Panc1 (cell line): Measurements from ENCODE around the gene ASF1B. TPM values are rescaled to one million over a fixed set of nuclear protein-coding genes. Genes with fewer than 3 reads are reported as not detected.

Experiments used
- ATAC-seq: fragments of 200-7000 bp; cut with Tn5 transposase; 2 replicates; pipeline ENCODE4 v1.9.1; 2020; ENCODE audit warnings: mild to moderate bottlenecking, moderate library complexity
- BruUV-seq: library from RNA; stranded (reverse); fragments of 400-500 nt; replicated peaks from 2 replicates; lab custom pipeline; 2021; lab: Mats Ljungman, UMichigan
- CTCF ChIA-PET: fragments of 300-600 bp; sonication (Branson Sonifier 250); formaldehyde crosslinking; loops from one replicate; lab custom pipeline; 2022; ENCODE audit warnings: antibody characterized with exemption; lab: Charles Lee
- POLR2A ChIA-PET: fragments of 300-600 bp; sonication (Branson Sonifier 250); formaldehyde crosslinking; loops from one replicate; lab custom pipeline; 2022; ENCODE audit warnings: antibody characterized with exemption; lab: Charles Lee
- DNase-seq: peaks from one replicate; pipeline ENCODE4 v3.0.0-alpha.2; 2010; ENCODE audit warnings: low read depth, low spot score
- H3K27ac ChIP-seq: 2 replicates; pipeline ENCODE4 v1.5.1; 2011; ENCODE audit warnings: mild to moderate bottlenecking, low read length, inconsistent platforms
- H3K27me3 ChIP-seq: fragments of 200-500 bp; sonication (Bioruptor generic); 2 replicates; pipeline ENCODE4 v1.6.0; 2014; ENCODE audit warnings: low read length, inconsistent platforms; ENCODE audit not compliant: control insufficient read depth, insufficient read depth
- H3K36me3 ChIP-seq: fragments of 200-500 bp; sonication (Bioruptor generic); 2 replicates; pipeline ENCODE4 v1.5.1; 2014; ENCODE audit warnings: inconsistent platforms, mild to moderate bottlenecking, low read length, moderate library complexity; ENCODE audit not compliant: control insufficient read depth, insufficient read depth
- H3K4me1 ChIP-seq: 2 replicates; pipeline ENCODE4 v1.5.1; 2011; ENCODE audit warnings: inconsistent platforms, mild to moderate bottlenecking, low read length, moderate library complexity; ENCODE audit not compliant: control insufficient read depth, insufficient read depth
- H3K4me3 ChIP-seq, 2 experiments: 2 replicates each; pipeline ENCODE4 v1.5.1; 2011 to 2012; ENCODE audit warnings: low read depth in 2 of 2, low read length in 2 of 2, mild to moderate bottlenecking in 2 of 2, inconsistent platforms in 1 of 2, moderate library complexity in 1 of 2
- H3K9me3 ChIP-seq: fragments of 200-500 bp; sonication (Bioruptor generic); 2 replicates; pipeline ENCODE4 v1.5.1; 2014; ENCODE audit warnings: low read depth, mild to moderate bottlenecking, inconsistent platforms, low read length, moderate library complexity; ENCODE audit not compliant: control insufficient read depth, insufficient read depth
- CTCF ChIP-seq: fragments of 450-650 bp; IDR thresholded peaks from 2 replicates; pipeline ENCODE4 v1.5.1; 2017; ENCODE audit warnings: mild to moderate bottlenecking
- SIN3A ChIP-seq: IDR thresholded peaks from 2 replicates; pipeline ENCODE4 v1.6.1; 2012; ENCODE audit warnings: low read depth, mild to moderate bottlenecking, low read length, moderate library complexity, borderline replicate concordance; ENCODE audit not compliant: insufficient read depth
- in situ Hi-C: cut with HindIII; loops from 2 replicates; pipeline ENCODE4 v1.10.0; 2016; ENCODE audit warnings: low sequenced_read_pairs, low pct_unique_long_range_greater_than_20kb
- intact Hi-C: fragments of 100-400 bp; cut with micrococcal nuclease; formaldehyde crosslinking; loops from one replicate; pipeline ENCODE4 v1.10.0; 2022; ENCODE audit not compliant: unreplicated experiment
- total RNA-seq: library from RNA; stranded (reverse); gene quantifications from one replicate; pipeline ENCODE4 v1.2.1, GENCODE V29; 2021; ENCODE audit not compliant: unreplicated experiment
- TF ChIP-seq, protein P1 (sequence below), 2 experiments: IDR thresholded peaks; 2 replicates each; pipeline ENCODE4 v1.6.1; 2011 to 2012; ENCODE audit warnings: low read depth in 2 of 2, control low read depth in 1 of 2, low read length in 1 of 2, mild to moderate bottlenecking in 1 of 2, moderate library complexity in 1 of 2; ENCODE audit not compliant: insufficient read depth in 1 of 2

The ASF1B gene
- total RNA-seq, 1 experiment from 2014 or later = 35.4 TPM

DNA sequence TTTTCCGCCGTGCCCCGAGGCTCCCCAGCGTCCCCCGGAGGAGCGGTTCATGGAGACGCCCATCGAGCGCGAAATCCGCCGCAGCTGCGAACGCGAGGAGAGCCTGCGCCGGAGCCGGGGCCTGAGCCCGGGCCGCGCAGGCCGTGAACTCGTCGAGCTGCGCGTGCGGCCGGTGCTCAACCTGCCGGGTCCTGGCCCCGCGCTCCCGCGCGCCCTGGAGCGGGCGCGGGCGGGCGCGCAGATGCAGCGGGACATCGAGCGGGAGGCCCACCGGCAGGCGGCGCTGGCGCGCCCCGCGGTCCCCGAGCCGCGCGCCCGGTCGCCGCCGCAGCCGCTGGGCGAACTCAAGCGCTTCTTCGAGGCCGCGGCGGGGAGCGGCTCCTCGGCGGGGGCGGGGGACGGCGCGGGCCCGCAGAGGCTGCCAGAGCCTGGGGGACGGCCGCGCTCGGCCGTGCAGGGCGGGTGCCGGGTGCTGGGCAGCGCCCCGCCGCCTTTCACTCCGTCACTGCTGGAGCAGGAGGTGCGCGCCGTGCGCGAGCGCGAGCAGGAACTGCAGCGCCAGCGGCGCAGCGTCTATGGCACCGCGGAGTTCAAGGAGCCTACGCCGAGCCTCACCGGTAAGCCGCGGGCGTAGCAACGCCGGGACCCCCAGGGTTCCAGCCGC is 63.0 kb downstream of the ASF1B start:
- DNase-seq = no peak
- H3K4me3 ChIP-seq = peak overlapping the region; percentile 59 to 84
- ChIA-PET CTCF (interaction anchor here (1.5 kb wide), 1 partner anchor 193 kb away, joined by 6 read pairs; no protein-coding TSS in a partner anchor), POLR2A (no interaction called here)
- intact Hi-C loops (no loop called here), in situ Hi-C loops (no loop called here)
- TF ChIP-seq SIN3A (no peak), CTCF (peak; percentile 95)
- H3K4me1 ChIP-seq = peaks cover 2% of the 10 kb centered on the region; the same call in 1 of the 2 replicates
- H3K27ac ChIP-seq = peak overlapping the region; percentile 81
- ATAC-seq = peak; percentile 78
- no TSS peak for BruUV-seq
- H3K9me3 ChIP-seq = no peaks in the 10 kb centered on the region
- H3K36me3 ChIP-seq = no peaks in the 10 kb centered on the region; the same call in 1 of the 2 replicates
- no peaks in the 10 kb centered on the region for H3K27me3 ChIP-seq

DNA sequence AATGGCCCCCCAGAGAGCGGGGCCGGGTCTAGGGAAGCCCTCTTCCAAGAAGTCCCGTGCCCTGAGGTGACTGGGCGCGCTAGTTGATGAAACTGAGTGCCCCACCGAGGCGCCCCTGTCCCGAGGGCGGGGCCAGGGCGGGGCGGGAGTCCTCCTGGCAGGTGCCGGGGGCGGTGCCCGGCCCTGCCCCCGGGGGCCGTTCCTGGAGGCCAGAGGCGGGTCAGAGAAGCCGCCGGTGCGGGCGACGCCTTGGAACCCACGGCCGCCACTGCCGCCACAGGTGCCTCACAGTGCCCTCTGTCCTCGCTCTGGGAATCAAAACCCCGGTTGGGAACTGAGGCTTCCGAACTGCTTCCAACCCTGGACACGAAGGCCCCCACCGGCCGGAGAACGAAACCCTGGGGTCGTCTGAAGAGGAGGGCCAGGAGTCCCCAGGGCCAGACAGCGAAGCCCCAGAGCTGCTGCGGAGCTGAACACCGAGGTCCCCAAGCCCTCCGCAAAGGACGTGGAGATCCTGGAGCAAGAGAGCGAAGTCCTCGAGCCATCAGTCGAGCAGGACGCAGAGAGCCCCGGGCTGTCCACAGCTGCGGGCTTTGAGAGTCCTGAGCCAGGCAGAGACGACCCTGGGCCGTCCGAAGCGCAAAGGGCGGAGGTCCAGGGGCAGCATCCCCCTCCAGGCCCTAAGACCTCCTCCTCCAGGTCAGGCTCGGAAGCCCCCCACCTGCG is 63.7 kb downstream of the ASF1B start, which contains the start of gene MISP3:
Gene MISP3, plus strand, starts transcription at position 252 of the 726 bp plus-strand sequence. CDS start 524 bp downstream, outside the sequence.
- ATAC-seq (peak; percentile 44), DNase-seq (no peak)
- no peaks in the 10 kb centered on the region for H3K9me3 ChIP-seq
- H3K4me1 ChIP-seq = peaks cover 2% of the 10 kb centered on the region; the same call in 1 of the 2 replicates
- H3K27me3 ChIP-seq = no peaks in the 10 kb centered on the region
- no peaks in the 10 kb centered on the region; the same call in 1 of the 2 replicates for H3K36me3 ChIP-seq
- intact Hi-C loops = no loop called here
- ChIA-PET POLR2A (no interaction called here), CTCF (interaction anchor here (0.7 to 1.5 kb wide), 2 partner anchors 18 to 192 kb away, joined by 3 to 6 read pairs; no protein-coding TSS in a partner anchor)
- H3K4me3 ChIP-seq = peak within 1 kb of the TSS; percentile 59 to 84
- BruUV-seq = no TSS peak
- in situ Hi-C loops = no loop called here
- H3K27ac ChIP-seq = peak within 1 kb of the TSS; percentile 71
- TF ChIP-seq, protein P1, sequence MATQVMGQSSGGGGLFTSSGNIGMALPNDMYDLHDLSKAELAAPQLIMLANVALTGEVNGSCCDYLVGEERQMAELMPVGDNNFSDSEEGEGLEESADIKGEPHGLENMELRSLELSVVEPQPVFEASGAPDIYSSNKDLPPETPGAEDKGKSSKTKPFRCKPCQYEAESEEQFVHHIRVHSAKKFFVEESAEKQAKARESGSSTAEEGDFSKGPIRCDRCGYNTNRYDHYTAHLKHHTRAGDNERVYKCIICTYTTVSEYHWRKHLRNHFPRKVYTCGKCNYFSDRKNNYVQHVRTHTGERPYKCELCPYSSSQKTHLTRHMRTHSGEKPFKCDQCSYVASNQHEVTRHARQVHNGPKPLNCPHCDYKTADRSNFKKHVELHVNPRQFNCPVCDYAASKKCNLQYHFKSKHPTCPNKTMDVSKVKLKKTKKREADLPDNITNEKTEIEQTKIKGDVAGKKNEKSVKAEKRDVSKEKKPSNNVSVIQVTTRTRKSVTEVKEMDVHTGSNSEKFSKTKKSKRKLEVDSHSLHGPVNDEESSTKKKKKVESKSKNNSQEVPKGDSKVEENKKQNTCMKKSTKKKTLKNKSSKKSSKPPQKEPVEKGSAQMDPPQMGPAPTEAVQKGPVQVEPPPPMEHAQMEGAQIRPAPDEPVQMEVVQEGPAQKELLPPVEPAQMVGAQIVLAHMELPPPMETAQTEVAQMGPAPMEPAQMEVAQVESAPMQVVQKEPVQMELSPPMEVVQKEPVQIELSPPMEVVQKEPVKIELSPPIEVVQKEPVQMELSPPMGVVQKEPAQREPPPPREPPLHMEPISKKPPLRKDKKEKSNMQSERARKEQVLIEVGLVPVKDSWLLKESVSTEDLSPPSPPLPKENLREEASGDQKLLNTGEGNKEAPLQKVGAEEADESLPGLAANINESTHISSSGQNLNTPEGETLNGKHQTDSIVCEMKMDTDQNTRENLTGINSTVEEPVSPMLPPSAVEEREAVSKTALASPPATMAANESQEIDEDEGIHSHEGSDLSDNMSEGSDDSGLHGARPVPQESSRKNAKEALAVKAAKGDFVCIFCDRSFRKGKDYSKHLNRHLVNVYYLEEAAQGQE (IDR thresholded peaks at IDR 0.05; ENCODE audit: insufficient read depth in 1 of 2, low read depth in 2 of 2, low read length in 1 of 2) = no peak
